Epithelial cell of esophagus (primary cell): ENCODE results near the gene PEA15.

ENCODE experiments used
- DNase-seq: peaks from one replicate; pipeline ENCODE4 v3.0.0; 2010; ENCODE audit warnings: low read depth
- H3K4me3 ChIP-seq: 2 replicates; pipeline ENCODE4 v1.5.1; 2011; ENCODE audit warnings: mild to moderate bottlenecking, low read length, control low read depth
- TF ChIP-seq, protein P1 (sequence below): IDR thresholded peaks from 2 replicates; pipeline ENCODE4 v1.5.1; 2011; ENCODE audit warnings: low read depth, mild to moderate bottlenecking, low read length, control low read depth, inconsistent platforms; ENCODE audit not compliant: insufficient read depth; ENCODE audit errors: missing control alignments

PEA15 gene

DNA sequence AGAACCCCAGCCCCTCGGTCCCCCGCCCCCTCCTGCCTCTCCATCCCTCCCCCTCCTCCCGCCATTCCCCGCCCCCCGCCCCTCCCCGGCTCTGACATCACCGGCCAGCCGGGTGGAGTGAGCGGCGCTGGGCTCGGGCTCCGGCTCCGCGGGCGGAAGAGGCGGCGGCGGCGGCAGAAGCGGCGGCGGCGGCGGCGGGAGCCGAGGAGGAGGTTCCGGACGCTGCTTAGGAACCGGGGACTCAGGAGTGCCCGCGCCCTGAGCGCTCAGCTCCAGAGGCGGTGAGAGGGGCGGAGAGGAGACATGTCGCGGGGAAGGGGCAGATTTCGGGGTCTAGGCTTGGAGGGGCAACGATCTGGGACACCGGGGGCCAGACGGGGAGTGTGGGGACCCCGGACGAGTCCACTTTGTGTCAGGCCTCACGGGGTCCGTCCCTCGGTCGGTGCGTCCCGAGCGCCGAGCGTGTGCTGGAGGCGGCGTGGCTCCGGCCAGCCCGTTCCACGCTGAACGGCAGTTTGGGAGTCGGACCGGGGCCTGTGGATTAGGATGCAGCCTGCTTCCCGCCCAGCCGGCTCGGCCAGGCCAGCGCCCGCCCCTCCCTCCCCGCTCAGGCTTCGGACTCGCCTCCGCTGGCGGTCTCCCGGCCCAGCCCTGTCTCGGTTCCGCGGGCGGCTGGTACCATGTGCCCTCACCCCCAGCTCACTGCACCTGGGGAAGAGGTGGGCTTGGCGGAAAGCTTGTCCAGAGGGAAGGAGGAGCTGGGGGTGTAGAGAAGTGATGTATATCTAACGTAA lies at the start of gene PEA15:
TSS of gene PEA15 (plus strand) at position 143 of the 794 bp plus-strand sequence. CDS start 6,161 bp downstream, outside the sequence.
- TF ChIP-seq, protein P1, sequence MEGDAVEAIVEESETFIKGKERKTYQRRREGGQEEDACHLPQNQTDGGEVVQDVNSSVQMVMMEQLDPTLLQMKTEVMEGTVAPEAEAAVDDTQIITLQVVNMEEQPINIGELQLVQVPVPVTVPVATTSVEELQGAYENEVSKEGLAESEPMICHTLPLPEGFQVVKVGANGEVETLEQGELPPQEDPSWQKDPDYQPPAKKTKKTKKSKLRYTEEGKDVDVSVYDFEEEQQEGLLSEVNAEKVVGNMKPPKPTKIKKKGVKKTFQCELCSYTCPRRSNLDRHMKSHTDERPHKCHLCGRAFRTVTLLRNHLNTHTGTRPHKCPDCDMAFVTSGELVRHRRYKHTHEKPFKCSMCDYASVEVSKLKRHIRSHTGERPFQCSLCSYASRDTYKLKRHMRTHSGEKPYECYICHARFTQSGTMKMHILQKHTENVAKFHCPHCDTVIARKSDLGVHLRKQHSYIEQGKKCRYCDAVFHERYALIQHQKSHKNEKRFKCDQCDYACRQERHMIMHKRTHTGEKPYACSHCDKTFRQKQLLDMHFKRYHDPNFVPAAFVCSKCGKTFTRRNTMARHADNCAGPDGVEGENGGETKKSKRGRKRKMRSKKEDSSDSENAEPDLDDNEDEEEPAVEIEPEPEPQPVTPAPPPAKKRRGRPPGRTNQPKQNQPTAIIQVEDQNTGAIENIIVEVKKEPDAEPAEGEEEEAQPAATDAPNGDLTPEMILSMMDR: no peak
- DNase-seq: peak; percentile 72
- H3K4me3 ChIP-seq: peak within 1 kb of the TSS; percentile 86

DNA sequence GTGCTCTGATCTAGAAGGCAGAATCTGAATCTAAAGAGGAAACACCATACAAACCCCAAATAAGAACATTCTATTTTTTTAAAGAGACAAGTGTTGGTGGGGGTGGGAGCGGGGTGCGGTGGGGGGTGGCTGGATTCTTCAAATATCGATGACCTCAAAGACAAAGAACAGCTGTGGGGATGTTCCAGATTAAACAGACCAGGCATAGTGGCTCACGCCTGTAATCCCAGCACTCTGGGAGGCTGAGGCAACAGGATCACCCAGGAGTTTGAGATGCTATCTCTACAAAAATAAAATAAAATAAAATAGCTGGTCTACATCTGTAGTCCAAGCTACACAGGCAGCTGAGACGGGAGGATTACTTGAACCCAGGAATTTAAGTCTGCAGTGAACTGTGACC lies 48.8 kb upstream of the PEA15 start:
- no peak overlapping the region for H3K4me3 ChIP-seq
- no peak for DNase-seq
- TF ChIP-seq, protein P1: no peak

GRCh38 chr1:160157174-160157573 lies 48.0 kb upstream of the PEA15 start:
- TF ChIP-seq, protein P1: no peak
- H3K4me3 ChIP-seq: no peak overlapping the region
- DNase-seq: no peak

DNA sequence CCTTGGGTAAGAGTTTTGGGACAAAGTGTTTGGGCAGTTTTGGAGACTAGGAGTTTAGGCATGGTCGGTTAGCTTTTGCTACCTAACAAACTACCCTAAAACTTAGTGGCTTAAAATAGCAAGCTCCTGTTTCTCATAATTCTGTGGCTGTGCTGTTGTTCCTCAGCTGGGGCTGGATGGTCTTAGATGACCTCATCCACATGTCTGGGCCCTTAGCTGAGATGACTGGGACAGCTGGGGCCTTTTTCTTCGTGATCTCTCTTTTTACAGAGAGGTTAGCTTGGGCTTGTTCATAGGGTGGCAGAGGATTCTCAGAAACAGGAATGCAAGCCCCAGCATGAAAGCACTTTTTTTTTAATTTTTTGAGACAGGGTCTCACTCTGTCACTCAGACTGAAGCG lies 47.2 kb upstream of the PEA15 start:
- TF ChIP-seq, protein P1: no peak
- H3K4me3 ChIP-seq: no peak overlapping the region
- no peak for DNase-seq

DNA sequence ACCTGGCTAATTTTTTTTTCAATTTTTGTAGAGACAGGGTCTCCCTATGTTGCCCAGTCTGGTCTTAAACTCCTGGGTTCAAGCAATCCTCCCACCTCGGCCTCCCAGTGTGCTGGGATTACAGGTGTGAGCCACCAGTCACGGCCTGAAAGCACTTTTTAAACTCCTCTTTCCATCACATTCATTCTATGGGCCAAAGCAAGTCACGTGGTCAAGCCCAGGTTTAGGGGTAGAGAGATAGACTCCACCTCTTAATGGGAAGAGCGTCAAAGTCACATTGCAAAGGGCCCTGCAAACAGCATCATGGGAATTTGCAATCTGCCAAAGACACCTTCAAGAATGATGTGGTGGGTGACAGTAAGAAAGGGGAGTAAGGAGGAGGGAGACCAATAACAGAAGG lies 46.6 kb upstream of the PEA15 start:
- no peak for DNase-seq
- TF ChIP-seq, protein P1: no peak
- no peak overlapping the region for H3K4me3 ChIP-seq

DNA sequence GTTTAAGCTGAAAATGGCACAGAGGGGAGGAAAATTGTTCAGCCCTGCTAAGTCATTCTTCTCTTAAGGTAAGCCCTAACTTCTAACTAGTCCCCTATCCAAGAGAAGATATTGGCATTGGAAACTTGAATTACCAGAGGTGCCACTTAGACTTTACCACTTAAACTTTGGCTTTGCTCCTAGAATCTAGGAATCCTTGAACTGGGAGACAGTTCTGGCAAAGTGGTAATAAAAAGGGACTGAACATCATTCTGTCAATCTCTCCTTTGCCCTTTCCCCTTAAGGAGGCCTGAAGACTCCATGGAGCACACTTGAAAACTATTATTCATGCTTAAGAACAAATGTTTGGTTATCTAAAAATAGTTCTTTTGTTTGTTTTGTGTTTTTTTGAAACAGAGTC lies 45.3 kb upstream of the PEA15 start:
- TF ChIP-seq, protein P1: no peak
- DNase-seq: no peak
- H3K4me3 ChIP-seq: no peak overlapping the region

DNA sequence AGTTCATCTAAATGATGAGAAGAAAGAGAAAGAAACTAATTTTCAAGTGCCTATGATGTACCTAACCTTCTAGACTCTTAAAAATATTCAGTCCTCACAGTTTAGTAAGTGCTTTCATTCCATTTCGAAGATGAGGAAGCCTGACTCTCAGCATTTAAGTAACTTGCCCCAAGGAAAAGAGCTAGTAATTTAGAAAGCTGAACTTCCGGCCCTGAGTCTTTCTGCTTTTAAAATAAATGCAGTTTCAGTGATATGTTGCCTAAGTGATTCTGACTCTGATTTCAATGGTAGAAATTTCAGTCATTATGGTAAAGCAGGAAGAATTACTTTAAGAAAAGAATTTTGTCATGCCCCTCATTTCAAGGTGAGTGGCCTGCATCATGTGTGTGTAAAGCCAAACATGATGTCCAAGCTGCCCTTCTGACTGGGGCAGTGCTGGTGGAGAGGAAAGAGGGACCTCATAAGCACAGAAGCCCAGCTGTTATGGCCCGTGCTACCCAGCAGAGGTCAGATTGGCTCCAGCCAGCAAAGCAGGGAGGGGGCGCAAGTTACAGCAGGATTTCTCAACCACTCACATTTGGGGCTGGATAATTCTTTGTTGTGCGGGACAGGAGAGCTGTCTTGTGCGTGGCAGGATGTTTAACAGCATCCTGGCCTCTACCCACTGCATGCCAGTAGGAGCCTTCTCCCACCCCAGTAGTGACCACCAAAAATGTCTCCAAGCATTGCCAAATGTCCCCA lies 43.0 kb upstream of the PEA15 start:
- TF ChIP-seq, protein P1: peak; percentile 28
- no peak overlapping the region for H3K4me3 ChIP-seq
- peak; percentile 15 for DNase-seq
